Suppressor macrophage treated with lipopolysaccharide for 1 hour (primary cell): Measurements from ENCODE around the gene EFHC2.
"Not testable (repeated sequence)": the region's sequence is repeated elsewhere in the genome, so short reads cannot be mapped to it uniquely, and the experiment has no call there.

ENCODE experiments used
- DNase-seq, 3 donors: peaks; one replicate each; pipeline ENCODE4 v3.0.0-alpha.2; 2020 to 2022

The EFHC2 gene

GRCh38 chrX:44228621-44229020 lies 114.9 kb downstream of the EFHC2 start:
- DNase-seq: peak; percentile 22 to 31 (median 30)

GRCh38 chrX:44227991-44228390 lies 115.5 kb downstream of the EFHC2 start:
- no peak for DNase-seq

- no peak for DNase-seq
Measured at GRCh38 chrX:44225667-44226066, 117.8 kb downstream of the EFHC2 start.

GRCh38 chrX:44224760-44225159 lies 118.7 kb downstream of the EFHC2 start:
- no peak for DNase-seq

- no peak for DNase-seq
Measured at GRCh38 chrX:44223150-44223549, 120.3 kb downstream of the EFHC2 start.

GRCh38 chrX:44218465-44218864 lies 125.0 kb downstream of the EFHC2 start:
- DNase-seq: no peak

GRCh38 chrX:44216171-44216570 lies 127.3 kb downstream of the EFHC2 start:
- no peak for DNase-seq

GRCh38 chrX:44203791-44204190 lies 139.7 kb downstream of the EFHC2 start:
- DNase-seq: no peak

GRCh38 chrX:44202596-44202995 lies 140.9 kb downstream of the EFHC2 start:
- DNase-seq: no peak

GRCh38 chrX:44189116-44189515 lies 154.4 kb downstream of the EFHC2 start:
- DNase-seq: peak; percentile 5 to 46 (median 38)

- not testable (repeated sequence) for DNase-seq
Measured at GRCh38 chrX:44187915-44188314, 155.6 kb downstream of the EFHC2 start.

GRCh38 chrX:44183329-44183728 lies 160.1 kb downstream of the EFHC2 start:
- DNase-seq: no peak

GRCh38 chrX:44178274-44179053 lies 165.0 kb downstream of the EFHC2 start:
- no peak for DNase-seq

GRCh38 chrX:44175455-44175854 lies 168.0 kb downstream of the EFHC2 start:
- DNase-seq: no peak

GRCh38 chrX:44174061-44174460 lies 169.4 kb downstream of the EFHC2 start:
- no peak for DNase-seq

GRCh38 chrX:44173219-44173618 lies 170.3 kb downstream of the EFHC2 start:
- DNase-seq: no peak

- peak; percentile 59 to 76 (median 74) for DNase-seq
Measured at GRCh38 chrX:44167116-44167515, 176.4 kb downstream of the EFHC2 start.

GRCh38 chrX:44162964-44163475 lies 180.5 kb downstream of the EFHC2 start:
- DNase-seq: no peak

GRCh38 chrX:44157858-44158257 lies 185.6 kb downstream of the EFHC2 start:
- no peak for DNase-seq

- no peak for DNase-seq
Measured at GRCh38 chrX:44157283-44157682, 186.2 kb downstream of the EFHC2 start.

- DNase-seq: no peak
Measured at GRCh38 chrX:44156726-44157125, 186.7 kb downstream of the EFHC2 start.

- DNase-seq: no peak
Measured at GRCh38 chrX:44155126-44155525, 188.3 kb downstream of the EFHC2 start.

- DNase-seq: peak; percentile 33 to 78 (median 69)
Measured at GRCh38 chrX:44152852-44153251, 190.6 kb downstream of the EFHC2 start.

- DNase-seq: no peak
Measured at GRCh38 chrX:44147130-44147529, 196.3 kb downstream of the EFHC2 start.
